Activated CD8-positive, alpha-beta T cell treated with anti-CD3 and anti-CD28 coated beads, Interleukin-2, amount 10 ng/mL, durations not matched to agents 7 days and 5 days (primary cell): Measurements from ENCODE around the gene SMC1A. TPM values are rescaled to one million over a fixed set of nuclear protein-coding genes. Genes with fewer than 3 reads are reported as not detected.

Source experiments
- ATAC-seq: fragments of 150-1000 bp; cut with Tn5 transposase; one replicate; pipeline ENCODE4 v1.10.0; 2021; ENCODE audit warnings: moderate library complexity
- CTCF ChIA-PET: fragments of 350-600 bp; sonication (Branson Sonifier 250); formaldehyde crosslinking; loops from one replicate; lab custom pipeline; 2021; ENCODE audit warnings: antibody characterized with exemption; lab: Charles Lee
- POLR2A ChIA-PET: fragments of 350-600 bp; sonication (Branson Sonifier 250); formaldehyde crosslinking; loops from one replicate; lab custom pipeline; 2021; ENCODE audit warnings: antibody characterized with exemption; lab: Charles Lee
- DNase-seq: peaks from one replicate; pipeline ENCODE4 v3.0.0-alpha.2; 2020
- H3K27ac Mint-ChIP-seq: one replicate; pipeline ENCODE4 v1.8.0; 2021; ENCODE audit warnings: mild to moderate bottlenecking, mixed read lengths
- H3K27me3 Mint-ChIP-seq: one replicate; pipeline ENCODE4 v1.8.0; 2021; ENCODE audit warnings: low read depth, mixed read lengths
- H3K36me3 Mint-ChIP-seq: one replicate; pipeline ENCODE4 v1.8.0; 2021; ENCODE audit warnings: low read depth, mixed read lengths
- H3K4me1 Mint-ChIP-seq: one replicate; pipeline ENCODE4 v1.8.0; 2021; ENCODE audit warnings: low read depth, mixed read lengths
- H3K4me3 Mint-ChIP-seq: one replicate; pipeline ENCODE4 v1.8.0; 2021; ENCODE audit warnings: mild to moderate bottlenecking, mixed read lengths
- H3K9me3 Mint-ChIP-seq: one replicate; pipeline ENCODE4 v1.8.0; 2022; ENCODE audit warnings: mixed read lengths; ENCODE audit not compliant: insufficient read depth
- total RNA-seq, 2 experiments: library from RNA; stranded (reverse); gene quantifications; one replicate each; pipeline ENCODE4 v1.2.3, GENCODE V29; 2021

The SMC1A gene
- total RNA-seq, 2 experiments from 2014 or later = 151 to 155 TPM

DNA sequence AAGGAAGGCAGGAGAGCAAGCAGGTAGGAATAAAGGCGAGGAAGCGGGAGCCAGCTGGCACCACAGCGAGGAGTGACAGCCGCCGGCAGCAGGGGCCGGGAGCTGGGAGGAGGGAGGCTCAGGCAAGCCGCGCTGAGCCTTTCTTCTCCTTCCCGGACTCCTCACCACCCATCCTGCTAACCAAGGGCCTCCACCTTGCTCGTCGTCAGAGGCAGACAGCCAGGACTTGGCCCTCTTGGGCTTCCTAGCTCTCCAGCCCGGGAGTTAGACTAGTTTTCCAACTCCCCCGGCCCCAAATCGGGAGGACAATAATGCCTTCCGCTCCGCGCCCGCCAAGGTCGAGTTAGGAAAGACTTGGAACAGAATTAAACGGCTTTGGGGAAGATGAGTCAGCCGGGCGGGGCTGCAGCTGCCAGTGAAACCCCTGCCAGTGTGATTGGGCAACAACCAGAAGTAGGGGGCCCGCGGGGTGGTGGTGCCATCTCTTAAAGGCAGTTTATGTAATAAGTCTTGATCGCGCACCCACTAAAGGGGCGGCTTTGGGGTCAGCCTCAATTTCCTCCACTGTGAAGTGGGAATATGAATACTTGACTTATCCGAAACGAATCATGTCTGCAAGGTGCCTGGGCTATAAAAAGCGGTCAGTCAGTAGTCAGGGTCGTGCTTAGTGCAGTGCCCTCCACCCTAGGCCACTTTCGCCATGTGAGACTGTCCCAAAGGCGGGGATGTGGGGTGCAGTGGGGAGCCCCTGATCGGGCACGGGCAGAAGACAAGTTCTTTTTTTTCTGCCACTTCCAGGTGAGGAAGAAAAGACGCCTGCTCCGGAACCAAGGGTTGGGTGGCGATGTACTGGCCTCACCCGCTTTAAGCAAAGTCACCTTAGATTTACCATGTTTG lies 18.4 kb upstream of the SMC1A start:
- Mint-ChIP-seq H3K4me3 (peak overlapping the region; percentile 79), H3K4me1 (peaks cover 42% of the 10 kb centered on the region), H3K36me3 (no peaks in the 10 kb centered on the region), H3K9me3 (no peaks in the 10 kb centered on the region), H3K27me3 (peaks cover 2% of the 10 kb centered on the region), H3K27ac (peak overlapping the region; percentile 75)
- DNase-seq (peak; percentile 26), ATAC-seq (peak; percentile 7)
- ChIA-PET CTCF (no interaction called here), POLR2A (interaction anchor here (1.0 kb wide), 1 partner anchor 19 kb away, joined by 6 read pairs; the partner anchor contains the start of gene SMC1A)

DNA sequence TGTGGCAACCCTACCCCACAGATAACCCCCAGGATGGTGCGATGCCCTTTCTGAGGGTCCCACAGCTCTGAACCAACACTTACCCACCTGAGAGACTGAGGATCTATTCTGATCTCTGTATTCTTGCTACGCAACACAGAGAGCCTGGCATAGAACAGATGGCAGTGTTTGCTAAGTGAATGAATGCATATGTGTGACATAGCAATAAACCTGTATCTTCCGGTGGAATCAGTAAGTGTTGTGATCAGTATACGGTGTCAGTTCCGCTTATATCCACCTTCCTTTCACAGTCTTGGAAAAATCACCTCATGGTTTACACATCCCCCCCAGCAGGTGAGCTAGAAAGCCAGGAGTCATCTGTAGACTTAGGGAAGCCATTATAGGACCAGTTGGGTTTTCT lies 17.6 kb upstream of the SMC1A start:
- CTCF ChIA-PET = no interaction called here
- POLR2A ChIA-PET = no interaction called here
- Mint-ChIP-seq H3K27ac (no peak overlapping the region), H3K36me3 (no peaks in the 10 kb centered on the region), H3K4me1 (peaks cover 45% of the 10 kb centered on the region), H3K9me3 (no peaks in the 10 kb centered on the region), H3K27me3 (peaks cover 2% of the 10 kb centered on the region), H3K4me3 (peak overlapping the region; percentile 50)
- DNase-seq (no peak), ATAC-seq (no peak)

DNA sequence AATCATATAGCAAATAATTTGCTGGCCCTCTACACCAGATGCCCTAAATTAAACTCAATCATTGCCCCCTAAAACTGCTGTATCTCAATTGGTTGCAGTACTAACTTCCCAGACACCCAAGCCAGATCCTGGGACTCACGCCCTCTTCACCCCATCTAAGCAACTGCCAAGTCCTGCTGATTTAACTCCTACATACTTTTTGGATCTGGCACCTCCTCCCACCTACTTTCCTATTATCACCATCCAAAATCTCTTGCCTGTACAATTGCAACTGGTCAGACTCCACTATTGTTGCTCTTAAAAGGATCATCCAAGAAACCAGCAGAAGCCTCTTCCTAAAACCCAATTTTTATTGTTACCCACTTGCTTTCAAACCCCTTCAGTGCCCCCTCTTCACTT lies 16.4 kb upstream of the SMC1A start:
- CTCF ChIA-PET = interaction anchor here (2.1 kb wide), 1 partner anchor 121 kb away, joined by 8 read pairs; no protein-coding TSS in a partner anchor
- no peak for ATAC-seq
- Mint-ChIP-seq H3K27me3 (peaks cover 2% of the 10 kb centered on the region), H3K9me3 (no peaks in the 10 kb centered on the region), H3K4me3 (no peak overlapping the region), H3K4me1 (peaks cover 56% of the 10 kb centered on the region), H3K27ac (no peak overlapping the region), H3K36me3 (peaks cover 2% of the 10 kb centered on the region)
- POLR2A ChIA-PET = interaction anchor here (1.7 kb wide), 1 partner anchor 16 kb away, joined by 5 read pairs; the partner anchor contains the start of genes RIBC1 and SMC1A
- DNase-seq = no peak

DNA sequence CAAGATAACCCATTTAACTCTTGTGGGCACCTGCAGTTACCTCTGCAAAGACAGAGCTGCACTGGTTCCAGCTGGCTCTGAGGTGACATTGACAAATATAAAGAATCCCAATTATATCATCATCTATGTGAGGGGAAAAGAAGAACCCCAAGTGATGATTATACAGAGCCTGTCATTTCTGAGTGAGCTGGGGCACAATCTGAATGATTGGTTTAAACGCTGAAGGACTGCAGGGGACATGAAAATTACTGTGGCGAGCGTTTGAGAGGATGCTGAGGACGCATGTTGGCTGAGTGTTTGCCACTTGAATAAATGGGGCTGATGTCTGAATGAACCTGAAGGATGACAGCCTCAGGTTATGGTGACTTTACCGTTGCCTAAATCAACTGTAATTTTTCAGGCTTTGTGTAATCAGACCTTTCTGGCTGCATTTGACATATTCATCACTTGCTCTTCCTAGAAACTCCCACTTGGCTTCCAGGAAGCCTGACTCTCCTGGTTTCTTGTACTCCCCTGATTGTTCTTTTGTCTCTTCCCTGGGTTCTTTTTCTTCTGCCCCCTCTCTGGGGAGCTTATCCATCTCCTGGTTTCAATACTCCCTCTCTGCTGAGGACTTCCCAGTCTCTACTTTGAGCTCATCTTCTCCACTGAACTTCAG lies 15.8 kb upstream of the SMC1A start:
- DNase-seq (no peak), ATAC-seq (no peak)
- no peaks in the 10 kb centered on the region for H3K9me3 Mint-ChIP-seq
- peaks cover 2% of the 10 kb centered on the region for H3K27me3 Mint-ChIP-seq
- peaks cover 2% of the 10 kb centered on the region for H3K36me3 Mint-ChIP-seq
- H3K27ac Mint-ChIP-seq = no peak overlapping the region
- CTCF ChIA-PET = interaction anchor here (1.9 to 2.1 kb wide), 2 partner anchors 15 to 121 kb away, joined by 8 to 11 read pairs; partner anchors contain the start of genes RIBC1 and SMC1A
- POLR2A ChIA-PET = interaction anchor here (1.7 kb wide), 1 partner anchor 15 kb away, joined by 5 read pairs; the partner anchor contains the start of genes RIBC1 and SMC1A
- no peak overlapping the region for H3K4me3 Mint-ChIP-seq
- peaks cover 58% of the 10 kb centered on the region for H3K4me1 Mint-ChIP-seq

DNA sequence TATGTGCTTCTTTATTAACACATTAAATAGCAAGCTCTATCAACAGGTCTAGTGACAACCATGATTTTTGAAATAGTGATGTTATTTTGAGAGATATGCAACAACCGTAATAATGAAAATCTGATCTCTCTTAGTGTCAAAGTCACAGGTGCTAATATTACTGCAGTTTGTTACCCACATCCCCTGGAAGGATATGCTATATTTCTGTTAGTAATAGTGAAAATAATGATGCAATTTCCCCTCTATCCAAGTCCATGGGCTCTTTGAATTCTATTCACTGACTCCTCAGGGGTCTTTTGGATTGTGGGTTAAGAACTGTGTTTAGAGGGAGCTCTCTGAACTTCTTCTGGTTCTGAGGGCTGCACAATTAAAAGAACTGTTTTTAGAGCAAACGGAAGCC lies 14.8 kb upstream of the SMC1A start:
- peaks cover 57% of the 10 kb centered on the region for H3K4me1 Mint-ChIP-seq
- ChIA-PET CTCF (interaction anchor here (1.7 to 5.2 kb wide), 6 partner anchors 9 to 153 kb away, joined by 5 to 37 read pairs (median 11); partner anchors contain the start of genes RIBC1 and SMC1A), POLR2A (interaction anchor here (2.0 kb wide), 1 partner anchor 15 kb away, joined by 14 read pairs; the partner anchor contains the start of genes RIBC1 and SMC1A)
- H3K27me3 Mint-ChIP-seq = peaks cover 2% of the 10 kb centered on the region
- no peak overlapping the region for H3K4me3 Mint-ChIP-seq
- DNase-seq (no peak), ATAC-seq (no peak)
- H3K9me3 Mint-ChIP-seq = no peaks in the 10 kb centered on the region
- H3K36me3 Mint-ChIP-seq = peaks cover 2% of the 10 kb centered on the region
- no peak overlapping the region for H3K27ac Mint-ChIP-seq

GRCh38 chrX:53435997-53436396 lies 13.5 kb upstream of the SMC1A start:
- no peaks in the 10 kb centered on the region for H3K9me3 Mint-ChIP-seq
- DNase-seq (peak; percentile 73), ATAC-seq (peak; percentile 59)
- no peak overlapping the region for H3K4me3 Mint-ChIP-seq
- no peak overlapping the region for H3K27ac Mint-ChIP-seq
- H3K4me1 Mint-ChIP-seq = peaks cover 48% of the 10 kb centered on the region
- H3K27me3 Mint-ChIP-seq = peaks cover 2% of the 10 kb centered on the region
- peaks cover 7% of the 10 kb centered on the region for H3K36me3 Mint-ChIP-seq
- POLR2A ChIA-PET = interaction anchor here (2.0 kb wide), 1 partner anchor 14 kb away, joined by 14 read pairs; the partner anchor contains the start of genes RIBC1 and SMC1A
- CTCF ChIA-PET = interaction anchor here (0.8 to 5.2 kb wide), 8 partner anchors 9 to 152 kb away, joined by 3 to 37 read pairs (median 10); partner anchors contain the start of genes RIBC1 and SMC1A

- POLR2A ChIA-PET = interaction anchor here (1.4 to 2.6 kb wide), 2 partner anchors 11 kb away, joined by 9 to 23 read pairs; partner anchors contain the start of genes RIBC1 and SMC1A
- H3K36me3 Mint-ChIP-seq = peaks cover 11% of the 10 kb centered on the region
- peak within 1 kb of the TSS; percentile 92 for H3K27ac Mint-ChIP-seq
- H3K27me3 Mint-ChIP-seq = no peaks in the 10 kb centered on the region
- CTCF ChIA-PET = interaction anchor here (5.2 kb wide), 1 partner anchor 121 kb away, joined by 37 read pairs; no protein-coding TSS in a partner anchor
- H3K4me1 Mint-ChIP-seq = peaks cover 38% of the 10 kb centered on the region
- no peaks in the 10 kb centered on the region for H3K9me3 Mint-ChIP-seq
- peak; percentile 97 for ATAC-seq
- peak; percentile 91 for DNase-seq
- H3K4me3 Mint-ChIP-seq = peak within 1 kb of the TSS; percentile 96
These were observed 11.5 kb upstream of the SMC1A start, which contains the start of gene HSD17B10 for GRCh38 chrX:53433651-53434639. TSS of gene HSD17B10 (minus strand) at chrX:53434370. CDS start at chrX:53434345, 25 bp downstream.

GRCh38 chrX:53430231-53430630 lies 7.8 kb upstream of the SMC1A start:
- Mint-ChIP-seq H3K4me1 (peaks cover 15% of the 10 kb centered on the region), H3K36me3 (peaks cover 11% of the 10 kb centered on the region), H3K4me3 (no peak overlapping the region), H3K27me3 (no peaks in the 10 kb centered on the region), H3K9me3 (no peaks in the 10 kb centered on the region), H3K27ac (no peak overlapping the region)
- POLR2A ChIA-PET = interaction anchor here (1.2 kb wide), 1 partner anchor 7 kb away, joined by 4 read pairs; the partner anchor contains the start of gene RIBC1
- no peak for ATAC-seq
- CTCF ChIA-PET = no interaction called here
- DNase-seq = no peak

GRCh38 chrX:53429755-53430154 lies 7.3 kb upstream of the SMC1A start:
- Mint-ChIP-seq H3K4me1 (peaks cover 11% of the 10 kb centered on the region), H3K27me3 (no peaks in the 10 kb centered on the region), H3K27ac (no peak overlapping the region), H3K9me3 (no peaks in the 10 kb centered on the region), H3K4me3 (no peak overlapping the region), H3K36me3 (peaks cover 11% of the 10 kb centered on the region)
- ChIA-PET CTCF (no interaction called here), POLR2A (no interaction called here)
- no peak for ATAC-seq
- DNase-seq = no peak

DNA sequence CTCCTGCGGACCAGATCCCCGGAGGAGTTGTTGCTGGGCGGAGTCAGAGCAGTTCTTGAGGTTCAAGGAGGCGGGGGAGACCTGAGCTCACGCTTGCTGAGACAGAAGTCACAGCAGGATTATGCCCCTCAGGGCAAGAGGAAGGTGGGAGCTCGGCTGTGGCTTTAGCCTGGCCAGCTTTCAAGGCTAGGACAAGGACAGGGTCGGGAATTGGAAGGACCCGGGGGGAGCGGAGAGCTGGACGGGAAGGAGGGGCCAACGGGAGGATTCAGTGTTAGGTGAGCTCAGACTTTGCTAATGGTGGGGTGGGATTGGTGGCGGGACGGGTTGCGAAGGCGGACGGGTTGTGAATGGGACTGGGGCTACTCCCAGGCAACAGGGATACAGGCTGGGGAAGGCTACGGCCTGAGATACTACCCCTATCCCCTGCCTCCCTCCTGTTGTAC lies 430 bp upstream of the SMC1A start, which contains the start of gene RIBC1:
Gene RIBC1, plus strand, starts transcription at position 13 of the 446 bp plus-strand sequence. CDS start 3,404 bp downstream, outside the sequence.
- Mint-ChIP-seq H3K4me1 (peaks cover 22% of the 10 kb centered on the region), H3K36me3 (peaks cover 16% of the 10 kb centered on the region), H3K27me3 (no peaks in the 10 kb centered on the region), H3K27ac (peak within 1 kb of the TSS; percentile 99), H3K4me3 (peak within 1 kb of the TSS; percentile 95), H3K9me3 (no peaks in the 10 kb centered on the region)
- ATAC-seq (no peak), DNase-seq (no peak)
- ChIA-PET POLR2A (interaction anchor here (0.6 to 2.3 kb wide), 15 partner anchors 8 to 263 kb away, joined by 3 to 23 read pairs (median 4); partner anchors contain the start of genes HSD17B10 and HUWE1), CTCF (interaction anchor here (0.7 to 2.8 kb wide), 6 partner anchors 13 to 110 kb away, joined by 3 to 11 read pairs (median 6); no protein-coding TSS in a partner anchor)
